DOHH2 (cell line): ENCODE results near the gene DNAJC28.
A peak's percentile ranks its signal among the peaks of the same experiment; 100 is the strongest.

ENCODE experiments used
- H3F3A ChIP-seq: fragments of 200-600 bp; sonication (generic), shearing (Covaris generic); 2 replicates; pipeline ENCODE4 v1.6.0; 2016; ENCODE audit warnings: antibody characterized with exemption, mild to moderate bottlenecking; ENCODE audit not compliant: control insufficient read depth, insufficient read depth
- H3K27ac ChIP-seq: fragments of 200-600 bp; sonication (generic); 2 replicates; pipeline ENCODE4 v1.5.1; 2014; ENCODE audit warnings: low read depth, mild to moderate bottlenecking, low read length, moderate library complexity
- H3K27me3 ChIP-seq: fragments of 200-600 bp; sonication (generic); 2 replicates; pipeline ENCODE4 v1.6.1; 2014; ENCODE audit warnings: mild to moderate bottlenecking, low read length, mixed read lengths; ENCODE audit not compliant: control insufficient read depth
- H3K36me3 ChIP-seq: fragments of 200-600 bp; sonication (generic); 2 replicates; pipeline ENCODE4 v1.6.1; 2014; ENCODE audit warnings: mild to moderate bottlenecking, low read length, moderate library complexity, mixed read lengths; ENCODE audit not compliant: control insufficient read depth
- H3K4me1 ChIP-seq: fragments of 200-600 bp; sonication (generic); 2 replicates; pipeline ENCODE4 v1.6.1; 2014; ENCODE audit warnings: mild to moderate bottlenecking, low read length, mixed read lengths; ENCODE audit not compliant: control insufficient read depth
- H3K4me2 ChIP-seq: fragments of 200-600 bp; sonication (generic); 2 replicates; pipeline ENCODE4 v1.6.0; 2014; ENCODE audit warnings: mild to moderate bottlenecking, low read length, moderate library complexity
- H3K4me3 ChIP-seq: fragments of 200-600 bp; sonication (generic); 2 replicates; pipeline ENCODE4 v1.5.1; 2014; ENCODE audit warnings: mild to moderate bottlenecking, low read length, mixed read lengths
- H3K79me2 ChIP-seq: fragments of 200-600 bp; sonication (generic); 2 replicates; pipeline ENCODE4 v1.6.1; 2014; ENCODE audit warnings: mild to moderate bottlenecking, low read length, mixed read lengths; ENCODE audit not compliant: control insufficient read depth
- H3K9me2 ChIP-seq: fragments of 200-600 bp; sonication (generic); replicated peaks from 2 replicates; pipeline ENCODE4 v1.6.1; 2014; ENCODE audit warnings: mild to moderate bottlenecking, low read length, mixed read lengths; ENCODE audit not compliant: control insufficient read depth
- H3K9me3 ChIP-seq: fragments of 200-600 bp; sonication (generic); 2 replicates; pipeline ENCODE4 v1.6.1; 2014; ENCODE audit warnings: antibody characterized with exemption, low read length, mixed read lengths; ENCODE audit not compliant: control insufficient read depth, insufficient read depth
- H4K20me1 ChIP-seq: fragments of 200-600 bp; sonication (generic); 2 replicates; pipeline ENCODE4 v1.6.0; 2014; ENCODE audit warnings: low read depth, mild to moderate bottlenecking, antibody characterized with exemption, low read length, moderate library complexity; ENCODE audit not compliant: control insufficient read depth, insufficient read depth
- CTCF ChIP-seq: fragments of 200-600 bp; sonication (generic); IDR thresholded peaks from one replicate; pipeline ENCODE4 v1.5.1; 2014; ENCODE audit warnings: antibody characterized with exemption, mild to moderate bottlenecking, low read depth, low read length; ENCODE audit not compliant: poor library complexity, severe bottlenecking
- EZH2phosphoT487 ChIP-seq: fragments of 200-600 bp; sonication (generic); IDR thresholded peaks from 2 replicates; pipeline ENCODE4 v1.6.1; 2017; ENCODE audit warnings: borderline replicate concordance, mild to moderate bottlenecking, antibody characterized with exemption, low read length, moderate library complexity, mixed read lengths

DNAJC28 gene

GRCh38 chr21:33488936-33489335, 2.6 kb downstream of the DNAJC28 start:
- peaks cover 11% of the 10 kb centered on the region for H3K4me1 ChIP-seq
- H3K36me3 ChIP-seq, result no peaks in the 10 kb centered on the region
- H4K20me1 ChIP-seq, result no peaks in the 10 kb centered on the region
- H3K27me3 ChIP-seq, result 0 out of 2 replicates have a peak, but pooled peaks cover 5% of the 10 kb centered on the region
- H3K4me2 ChIP-seq, result no peak overlapping the region
- no peak for TF ChIP-seq EZH2phosphoT487
- no peak for TF ChIP-seq CTCF
- no peaks in the 10 kb centered on the region for H3F3A ChIP-seq
- H3K9me3 ChIP-seq, result no peaks in the 10 kb centered on the region
- H3K4me3 ChIP-seq, result no peak overlapping the region
- no peaks in the 10 kb centered on the region for H3K79me2 ChIP-seq
- H3K9me2 ChIP-seq, result no peaks in the 10 kb centered on the region
- no peak overlapping the region for H3K27ac ChIP-seq

- no peak for TF ChIP-seq EZH2phosphoT487
- no peak for TF ChIP-seq CTCF
- H4K20me1 ChIP-seq, result no peaks in the 10 kb centered on the region
- H3K27me3 ChIP-seq, result 0 out of 2 replicates have a peak, but pooled peaks cover 5% of the 10 kb centered on the region
- H3K9me3 ChIP-seq, result no peaks in the 10 kb centered on the region
- no peaks in the 10 kb centered on the region for H3F3A ChIP-seq
- no peaks in the 10 kb centered on the region for H3K36me3 ChIP-seq
- peaks cover 11% of the 10 kb centered on the region for H3K4me1 ChIP-seq
- H3K4me3 ChIP-seq, result no peak overlapping the region
- H3K27ac ChIP-seq, result no peak overlapping the region
- H3K9me2 ChIP-seq, result no peaks in the 10 kb centered on the region
- H3K79me2 ChIP-seq, result no peaks in the 10 kb centered on the region
- H3K4me2 ChIP-seq, result no peak overlapping the region
These were observed 3.5 kb downstream of the DNAJC28 start for GRCh38 chr21:33487996-33488395.

- Histone ChIP-seq H3K9me2 (no peaks in the 10 kb centered on the region), H3F3A (peaks cover 2% of the 10 kb centered on the region; the same call in 1 of the 2 replicates), H3K4me1 (peaks cover 13% of the 10 kb centered on the region), H3K4me2 (peak overlapping the region; percentile 61; the same call in 1 of the 2 replicates), H3K36me3 (0 out of 2 replicates have a peak, but pooled peaks cover 2% of the 10 kb centered on the region), H4K20me1 (no peaks in the 10 kb centered on the region), H3K79me2 (peaks cover 25% of the 10 kb centered on the region), H3K27ac (no peak overlapping the region), H3K4me3 (no peak overlapping the region), H3K27me3 (no peaks in the 10 kb centered on the region), H3K9me3 (no peaks in the 10 kb centered on the region)
- TF ChIP-seq CTCF, result no peak
- no peak for TF ChIP-seq EZH2phosphoT487
These were observed 10.1 kb downstream of the DNAJC28 start for GRCh38 chr21:33481314-33481943.
